Measurements from ENCODE around the gene OR2A5.
"Not testable (repeated sequence)": the region's sequence is repeated elsewhere in the genome, so short reads cannot be mapped to it uniquely, and the experiment has no call there.

The OR2A5 gene

GRCh38 chr7:144032516-144032915, 16.2 kb upstream of the OR2A5 start:
- no peak overlapping the region for H3K9ac ChIP-seq (ENCODE audit: low read depth in 1 of 2, low read length in 2 of 2)
- no peak overlapping the region for H3K27ac ChIP-seq (ENCODE audit: low read depth, low read length)
- no peaks in the 10 kb centered on the region for H3K9me3 ChIP-seq (ENCODE audit: control insufficient read depth in 1 of 2, low read length in 2 of 2)
- no peak overlapping the region for H3K4me3 ChIP-seq (ENCODE audit: low read depth in 1 of 2, low read length in 2 of 2)
- H3K27me3 ChIP-seq (ENCODE audit: control insufficient read depth in 1 of 2, insufficient read depth in 2 of 2, low read length in 2 of 2): no peaks in the 10 kb centered on the region
- H3K4me1 ChIP-seq (ENCODE audit: control insufficient read depth in 1 of 2, insufficient read depth in 2 of 2, low read length in 2 of 2): no peaks in the 10 kb centered on the region
- no peaks in the 10 kb centered on the region for H3K36me3 ChIP-seq (ENCODE audit: control insufficient read depth in 1 of 2, insufficient read depth in 2 of 2, low read length in 2 of 2)

- H3K4me1 ChIP-seq (ENCODE audit: control insufficient read depth in 1 of 2, insufficient read depth in 2 of 2, low read length in 2 of 2): no peaks in the 10 kb centered on the region
- H3K36me3 ChIP-seq (ENCODE audit: control insufficient read depth in 1 of 2, insufficient read depth in 2 of 2, low read length in 2 of 2): no peaks in the 10 kb centered on the region
- no peaks in the 10 kb centered on the region for H3K27me3 ChIP-seq (ENCODE audit: control insufficient read depth in 1 of 2, insufficient read depth in 2 of 2, low read length in 2 of 2)
- H3K9me3 ChIP-seq (ENCODE audit: control insufficient read depth in 1 of 2, low read length in 2 of 2): no peaks in the 10 kb centered on the region
- no peak overlapping the region for H3K9ac ChIP-seq (ENCODE audit: low read depth in 1 of 2, low read length in 2 of 2)
- no peak overlapping the region for H3K27ac ChIP-seq (ENCODE audit: low read depth, low read length)
- H3K4me3 ChIP-seq (ENCODE audit: low read depth in 1 of 2, low read length in 2 of 2): no peak overlapping the region
Observed at GRCh38 chr7:144032985-144033709, 15.6 kb upstream of the OR2A5 start.

DNA sequence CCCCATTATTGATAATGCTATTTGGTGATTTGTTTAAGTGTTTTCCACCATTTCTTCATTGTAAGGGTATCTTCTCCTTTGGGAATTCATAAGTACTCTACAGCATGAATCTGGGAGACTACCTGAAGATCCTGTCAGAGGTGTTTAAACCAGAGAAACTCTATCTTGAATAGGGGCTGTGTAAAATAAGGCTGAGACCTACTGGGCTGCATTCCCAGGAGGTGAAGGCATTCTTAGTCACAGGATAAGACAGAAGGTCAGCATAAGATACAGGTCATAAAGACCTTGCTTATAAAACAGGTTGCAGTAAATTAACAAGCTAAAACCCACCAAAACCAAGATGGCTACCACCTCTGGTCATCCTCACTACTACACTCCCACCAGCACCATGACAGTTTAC, 13.4 kb upstream of the OR2A5 start:
- Histone ChIP-seq H3K36me3 (ENCODE audit: control insufficient read depth in 1 of 2, insufficient read depth in 2 of 2, low read length in 2 of 2) (no peaks in the 10 kb centered on the region), H3K4me3 (ENCODE audit: low read depth in 1 of 2, low read length in 2 of 2) (no peak overlapping the region), H3K4me1 (ENCODE audit: control insufficient read depth in 1 of 2, insufficient read depth in 2 of 2, low read length in 2 of 2) (no peaks in the 10 kb centered on the region), H3K9me3 (ENCODE audit: control insufficient read depth in 1 of 2, low read length in 2 of 2) (no peaks in the 10 kb centered on the region), H3K27me3 (ENCODE audit: control insufficient read depth in 1 of 2, insufficient read depth in 2 of 2, low read length in 2 of 2) (no peaks in the 10 kb centered on the region), H3K27ac (ENCODE audit: low read depth, low read length) (no peak overlapping the region), H3K9ac (ENCODE audit: low read depth in 1 of 2, low read length in 2 of 2) (no peak overlapping the region)

GRCh38 chr7:144036302-144036885, 12.4 kb upstream of the OR2A5 start:
- no peaks in the 10 kb centered on the region for H3K36me3 ChIP-seq (ENCODE audit: control insufficient read depth in 1 of 2, insufficient read depth in 2 of 2, low read length in 2 of 2)
- H3K4me1 ChIP-seq (ENCODE audit: control insufficient read depth in 1 of 2, insufficient read depth in 2 of 2, low read length in 2 of 2): no peaks in the 10 kb centered on the region
- no peak overlapping the region for H3K9ac ChIP-seq (ENCODE audit: low read depth in 1 of 2, low read length in 2 of 2)
- H3K4me3 ChIP-seq (ENCODE audit: low read depth in 1 of 2, low read length in 2 of 2): no peak overlapping the region
- H3K9me3 ChIP-seq (ENCODE audit: control insufficient read depth in 1 of 2, low read length in 2 of 2): no peaks in the 10 kb centered on the region
- H3K27ac ChIP-seq (ENCODE audit: low read depth, low read length): no peak overlapping the region
- H3K27me3 ChIP-seq (ENCODE audit: control insufficient read depth in 1 of 2, insufficient read depth in 2 of 2, low read length in 2 of 2): no peaks in the 10 kb centered on the region

GRCh38 chr7:144037414-144038035, 11.2 kb upstream of the OR2A5 start:
- Histone ChIP-seq H3K4me3 (ENCODE audit: low read depth in 1 of 2, low read length in 2 of 2) (no peak overlapping the region), H3K9ac (ENCODE audit: low read depth in 1 of 2, low read length in 2 of 2) (no peak overlapping the region), H3K36me3 (ENCODE audit: control insufficient read depth in 1 of 2, insufficient read depth in 2 of 2, low read length in 2 of 2) (no peaks in the 10 kb centered on the region), H3K27me3 (ENCODE audit: control insufficient read depth in 1 of 2, insufficient read depth in 2 of 2, low read length in 2 of 2) (no peaks in the 10 kb centered on the region), H3K27ac (ENCODE audit: low read depth, low read length) (no peak overlapping the region), H3K9me3 (ENCODE audit: control insufficient read depth in 1 of 2, low read length in 2 of 2) (no peaks in the 10 kb centered on the region), H3K4me1 (ENCODE audit: control insufficient read depth in 1 of 2, insufficient read depth in 2 of 2, low read length in 2 of 2) (no peaks in the 10 kb centered on the region)

DNA sequence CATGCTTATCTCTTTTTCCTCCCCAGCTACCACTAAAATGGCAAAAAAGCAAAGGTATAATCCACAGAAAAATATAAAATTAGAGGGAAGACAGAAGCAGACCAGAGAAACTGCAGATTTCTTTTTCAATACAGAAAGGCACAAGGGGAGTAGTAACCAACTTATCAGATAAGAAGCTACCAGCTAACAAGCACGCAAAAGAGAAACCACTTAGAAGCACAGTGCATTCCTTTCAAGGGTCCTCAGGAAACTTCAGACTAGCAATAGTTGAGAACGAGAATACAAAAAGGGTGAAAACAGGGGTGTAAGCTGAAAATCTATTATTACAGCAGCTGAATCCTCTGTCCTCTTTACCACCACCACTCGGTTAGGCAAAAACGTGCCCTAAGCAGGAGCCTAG, 9.9 kb upstream of the OR2A5 start:
- Histone ChIP-seq H3K9ac (ENCODE audit: low read depth in 1 of 2, low read length in 2 of 2) (no peak overlapping the region), H3K36me3 (ENCODE audit: control insufficient read depth in 1 of 2, insufficient read depth in 2 of 2, low read length in 2 of 2) (no peaks in the 10 kb centered on the region), H3K27ac (ENCODE audit: low read depth, low read length) (no peak overlapping the region), H3K4me1 (ENCODE audit: control insufficient read depth in 1 of 2, insufficient read depth in 2 of 2, low read length in 2 of 2) (no peaks in the 10 kb centered on the region), H3K27me3 (ENCODE audit: control insufficient read depth in 1 of 2, insufficient read depth in 2 of 2, low read length in 2 of 2) (no peaks in the 10 kb centered on the region), H3K9me3 (ENCODE audit: control insufficient read depth in 1 of 2, low read length in 2 of 2) (no peaks in the 10 kb centered on the region), H3K4me3 (ENCODE audit: low read depth in 1 of 2, low read length in 2 of 2) (no peak overlapping the region)

- H3K4me1 ChIP-seq (ENCODE audit: control insufficient read depth in 1 of 2, insufficient read depth in 2 of 2, low read length in 2 of 2): no peaks in the 10 kb centered on the region
- no peaks in the 10 kb centered on the region for H3K36me3 ChIP-seq (ENCODE audit: control insufficient read depth in 1 of 2, insufficient read depth in 2 of 2, low read length in 2 of 2)
Observed at GRCh38 chr7:144049491-144049890, 743 bp downstream of the OR2A5 start.

DNA sequence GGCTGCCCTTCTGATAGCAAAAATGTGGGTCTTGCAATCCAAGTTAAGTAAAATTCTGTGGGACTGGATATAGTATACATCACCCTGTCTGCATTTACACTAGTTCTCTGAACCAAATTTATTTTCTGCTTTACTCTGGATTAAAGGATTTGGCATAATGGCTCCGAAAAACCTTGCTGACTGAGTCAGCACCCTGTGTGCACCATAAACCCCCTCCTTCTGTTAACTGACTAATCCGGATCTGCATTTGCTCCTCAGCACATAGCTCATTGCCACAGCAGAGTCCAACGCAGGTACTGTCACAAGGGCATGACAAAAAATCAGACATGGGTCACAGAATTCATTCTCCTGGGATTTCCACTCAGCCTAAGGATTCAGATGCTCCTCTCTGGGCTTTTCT, 1.3 kb downstream of the OR2A5 start:
- H3K4me3 ChIP-seq (ENCODE audit: low read depth in 1 of 2, low read length in 2 of 2): no peak overlapping the region
- no peak overlapping the region for H3K27ac ChIP-seq (ENCODE audit: low read depth, low read length)
- H3K4me1 ChIP-seq (ENCODE audit: control insufficient read depth in 1 of 2, insufficient read depth in 2 of 2, low read length in 2 of 2): no peaks in the 10 kb centered on the region
- no peaks in the 10 kb centered on the region for H3K27me3 ChIP-seq (ENCODE audit: control insufficient read depth in 1 of 2, insufficient read depth in 2 of 2, low read length in 2 of 2)
- no peaks in the 10 kb centered on the region for H3K36me3 ChIP-seq (ENCODE audit: control insufficient read depth in 1 of 2, insufficient read depth in 2 of 2, low read length in 2 of 2)
- H3K9ac ChIP-seq (ENCODE audit: low read depth in 1 of 2, low read length in 2 of 2): no peak overlapping the region
- no peaks in the 10 kb centered on the region for H3K9me3 ChIP-seq (ENCODE audit: control insufficient read depth in 1 of 2, low read length in 2 of 2)

More at GRCh38 chr7:144049491-144049890, 743 bp downstream of the OR2A5 start:
- Histone ChIP-seq H3K4me3 (ENCODE audit: low read depth in 1 of 2, low read length in 2 of 2) (no peak overlapping the region), H3K27me3 (ENCODE audit: control insufficient read depth in 1 of 2, insufficient read depth in 2 of 2, low read length in 2 of 2) (no peaks in the 10 kb centered on the region), H3K27ac (ENCODE audit: low read depth, low read length) (no peak overlapping the region), H3K9me3 (ENCODE audit: control insufficient read depth in 1 of 2, low read length in 2 of 2) (no peaks in the 10 kb centered on the region), H3K9ac (ENCODE audit: low read depth in 1 of 2, low read length in 2 of 2) (no peak overlapping the region)

- H3K4me3 ChIP-seq (ENCODE audit: low read depth in 1 of 2, low read length in 2 of 2); H3K9me3 ChIP-seq (ENCODE audit: control insufficient read depth in 1 of 2, low read length in 2 of 2); H3K4me1 ChIP-seq (ENCODE audit: control insufficient read depth in 1 of 2, insufficient read depth in 2 of 2, low read length in 2 of 2); H3K27me3 ChIP-seq (ENCODE audit: control insufficient read depth in 1 of 2, insufficient read depth in 2 of 2, low read length in 2 of 2); H3K36me3 ChIP-seq (ENCODE audit: control insufficient read depth in 1 of 2, insufficient read depth in 2 of 2, low read length in 2 of 2); H3K27ac ChIP-seq (ENCODE audit: low read depth, low read length); H3K9ac ChIP-seq (ENCODE audit: low read depth in 1 of 2, low read length in 2 of 2): not testable (repeated sequence)
Observed at GRCh38 chr7:144050884-144051283, 2.1 kb downstream of the OR2A5 start.

GRCh38 chr7:144057954-144058353, 9.2 kb downstream of the OR2A5 start:
- Histone ChIP-seq H3K4me1 (ENCODE audit: control insufficient read depth in 1 of 2, insufficient read depth in 2 of 2, low read length in 2 of 2) (no peaks in the 10 kb centered on the region), H3K4me3 (ENCODE audit: low read depth in 1 of 2, low read length in 2 of 2) (no peak overlapping the region), H3K9me3 (ENCODE audit: control insufficient read depth in 1 of 2, low read length in 2 of 2) (no peaks in the 10 kb centered on the region), H3K27me3 (ENCODE audit: control insufficient read depth in 1 of 2, insufficient read depth in 2 of 2, low read length in 2 of 2) (no peaks in the 10 kb centered on the region), H3K9ac (ENCODE audit: low read depth in 1 of 2, low read length in 2 of 2) (no peak overlapping the region), H3K27ac (ENCODE audit: low read depth, low read length) (no peak overlapping the region), H3K36me3 (ENCODE audit: control insufficient read depth in 1 of 2, insufficient read depth in 2 of 2, low read length in 2 of 2) (no peaks in the 10 kb centered on the region)

All from duodenal mucosa (tissue), 2 donors.